ENCODE measurements around the gene KCTD6.

GRCh38 chr3:58469096-58469495, 22.8 kb upstream of the KCTD6 start:
- TF ChIP-seq CTCF (IDR thresholded peaks at IDR 0.05) = no peak
- no peak for TF ChIP-seq POLR2AphosphoS5 (IDR thresholded peaks at IDR 0.05)
- no peak for TF ChIP-seq POLR2A (IDR thresholded peaks at IDR 0.05)
- TF ChIP-seq EP300 (IDR thresholded peaks at IDR 0.05) = no peak
